ENCODE data around the gene GPR107.

The GPR107 gene

DNA sequence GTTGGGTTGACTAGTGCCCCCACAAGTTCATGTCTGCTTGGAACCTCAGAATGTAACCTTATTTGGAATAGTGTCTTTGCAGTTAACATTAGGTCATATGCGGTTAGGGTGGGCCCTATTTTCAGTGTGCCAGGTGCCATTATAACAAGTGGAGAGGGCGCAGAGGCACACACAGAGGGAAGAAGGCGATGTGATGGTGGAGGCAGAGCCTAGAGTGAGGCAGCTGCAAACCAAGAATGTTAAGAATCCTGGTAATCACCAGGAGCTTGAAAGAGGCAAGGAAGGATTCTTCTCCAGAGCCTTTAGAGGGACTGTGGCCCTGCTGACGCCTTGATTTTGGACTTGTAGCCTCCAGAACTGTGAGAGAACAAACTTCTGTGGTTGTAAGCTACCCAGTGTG, 10.9 kb downstream of the GPR107 start:
- TF ChIP-seq GATA2 (IDR thresholded peaks at IDR 0.05; ENCODE audit: low read depth, low read length): no peak
- TF ChIP-seq GATA3 (IDR thresholded peaks at IDR 0.05; ENCODE audit: low read depth, low read length): no peak

DNA sequence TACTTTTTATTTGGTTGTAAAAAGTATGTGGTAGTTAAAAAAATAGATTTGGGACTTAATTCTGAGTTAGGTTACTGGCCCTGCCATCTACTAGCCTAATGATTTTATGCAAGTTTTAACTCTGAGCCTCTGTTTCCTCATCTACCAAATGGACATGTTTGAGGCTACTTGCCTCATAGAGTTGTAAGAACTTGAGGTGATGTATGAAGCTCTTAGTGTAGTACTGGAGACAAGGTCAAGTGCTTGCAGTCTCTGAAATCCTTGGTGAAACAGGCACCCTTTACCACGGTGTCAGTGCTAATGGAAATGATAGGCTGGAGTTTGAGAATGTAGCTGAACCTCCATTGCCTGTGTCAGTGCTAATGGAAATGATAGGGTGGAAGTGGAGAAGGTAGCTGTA, 15.3 kb downstream of the GPR107 start:
- TF ChIP-seq GATA3 (IDR thresholded peaks at IDR 0.05; ENCODE audit: low read depth, low read length): no peak
- TF ChIP-seq GATA2 (IDR thresholded peaks at IDR 0.05; ENCODE audit: low read depth, low read length): no peak

- TF ChIP-seq GATA3 (IDR thresholded peaks at IDR 0.05; ENCODE audit: low read depth, low read length) (no peak), GATA2 (IDR thresholded peaks at IDR 0.05; ENCODE audit: low read depth, low read length) (no peak)
Observed at GRCh38 chr9:130072515-130073235, 19.0 kb downstream of the GPR107 start.

- no peak for TF ChIP-seq GATA3 (IDR thresholded peaks at IDR 0.05; ENCODE audit: low read depth, low read length)
- TF ChIP-seq GATA2 (IDR thresholded peaks at IDR 0.05; ENCODE audit: low read depth, low read length): no peak
Observed at GRCh38 chr9:130073373-130073772, 19.7 kb downstream of the GPR107 start.

GRCh38 chr9:130078547-130078946, 24.8 kb downstream of the GPR107 start:
- no peak for TF ChIP-seq GATA2 (IDR thresholded peaks at IDR 0.05; ENCODE audit: low read depth, low read length)
- TF ChIP-seq GATA3 (IDR thresholded peaks at IDR 0.05; ENCODE audit: low read depth, low read length): no peak

- no peak for TF ChIP-seq GATA3 (IDR thresholded peaks at IDR 0.05; ENCODE audit: low read depth, low read length)
- TF ChIP-seq GATA2 (IDR thresholded peaks at IDR 0.05; ENCODE audit: low read depth, low read length): no peak
Observed at GRCh38 chr9:130084337-130084736, 30.6 kb downstream of the GPR107 start.

- TF ChIP-seq GATA2 (IDR thresholded peaks at IDR 0.05; ENCODE audit: low read depth, low read length): no peak
- no peak for TF ChIP-seq GATA3 (IDR thresholded peaks at IDR 0.05; ENCODE audit: low read depth, low read length)
Observed at GRCh38 chr9:130088051-130088450, 34.3 kb downstream of the GPR107 start.

GRCh38 chr9:130089141-130089540, 35.4 kb downstream of the GPR107 start:
- no peak for TF ChIP-seq GATA3 (IDR thresholded peaks at IDR 0.05; ENCODE audit: low read depth, low read length)
- no peak for TF ChIP-seq GATA2 (IDR thresholded peaks at IDR 0.05; ENCODE audit: low read depth, low read length)

DNA sequence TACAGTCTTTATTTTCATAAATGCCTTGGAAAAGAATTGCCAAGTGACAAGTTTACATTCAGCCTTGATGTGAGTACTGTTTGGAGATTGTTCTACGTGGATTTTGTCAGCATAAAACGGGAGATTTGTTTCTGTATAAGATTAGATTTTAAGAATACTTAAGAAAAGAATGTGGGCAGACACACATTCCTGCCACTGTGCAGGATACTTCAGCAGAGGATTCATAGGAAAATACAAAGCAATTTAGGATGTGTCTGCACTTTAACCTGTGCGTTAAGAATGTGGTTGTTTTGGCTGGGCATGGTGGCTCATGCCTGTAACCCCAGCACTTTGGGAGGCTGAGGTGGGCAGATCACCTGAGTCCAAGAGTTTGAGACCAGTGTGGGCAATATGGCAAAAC, 37.2 kb downstream of the GPR107 start:
- no peak for TF ChIP-seq GATA2 (IDR thresholded peaks at IDR 0.05; ENCODE audit: low read depth, low read length)
- TF ChIP-seq GATA3 (IDR thresholded peaks at IDR 0.05; ENCODE audit: low read depth, low read length): no peak

DNA sequence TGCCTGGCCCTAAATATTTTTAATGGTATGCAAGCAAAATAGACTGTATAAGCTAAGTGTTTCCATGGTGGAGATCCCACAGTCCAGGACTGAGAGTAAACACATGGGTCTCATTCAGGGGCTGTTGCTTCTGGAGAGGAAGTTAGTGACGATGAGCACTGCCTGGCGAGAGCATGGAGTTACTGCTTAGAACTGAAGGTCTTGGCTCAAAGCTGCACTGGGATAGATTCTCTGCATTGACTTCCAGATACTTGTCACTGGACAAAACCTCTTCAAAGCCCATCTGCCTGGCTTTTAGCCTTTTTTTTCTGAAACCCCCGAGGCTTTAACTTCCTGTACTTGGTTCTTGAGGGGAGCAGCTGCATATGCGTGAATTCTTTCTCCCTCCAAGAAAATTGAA, 39.2 kb downstream of the GPR107 start:
- TF ChIP-seq GATA2 (IDR thresholded peaks at IDR 0.05; ENCODE audit: low read depth, low read length) (no peak), GATA3 (IDR thresholded peaks at IDR 0.05; ENCODE audit: low read depth, low read length) (no peak)

GRCh38 chr9:130095872-130096271, 42.2 kb downstream of the GPR107 start:
- TF ChIP-seq GATA2 (IDR thresholded peaks at IDR 0.05; ENCODE audit: low read depth, low read length) (no peak), GATA3 (IDR thresholded peaks at IDR 0.05; ENCODE audit: low read depth, low read length) (no peak)

- TF ChIP-seq GATA2 (IDR thresholded peaks at IDR 0.05; ENCODE audit: low read depth, low read length) (no peak), GATA3 (IDR thresholded peaks at IDR 0.05; ENCODE audit: low read depth, low read length) (no peak)
Observed at GRCh38 chr9:130100681-130101080, 47.0 kb downstream of the GPR107 start.

GRCh38 chr9:130101915-130102314, 48.2 kb downstream of the GPR107 start:
- TF ChIP-seq GATA3 (IDR thresholded peaks at IDR 0.05; ENCODE audit: low read depth, low read length) (no peak), GATA2 (IDR thresholded peaks at IDR 0.05; ENCODE audit: low read depth, low read length) (no peak)

GRCh38 chr9:130104491-130105193, 50.9 kb downstream of the GPR107 start:
- TF ChIP-seq GATA2 (IDR thresholded peaks at IDR 0.05; ENCODE audit: low read depth, low read length): no peak
- TF ChIP-seq GATA3 (IDR thresholded peaks at IDR 0.05; ENCODE audit: low read depth, low read length): no peak

GRCh38 chr9:130106860-130107233, 53.1 kb downstream of the GPR107 start:
- no peak for TF ChIP-seq GATA3 (IDR thresholded peaks at IDR 0.05; ENCODE audit: low read depth, low read length)
- TF ChIP-seq GATA2 (IDR thresholded peaks at IDR 0.05; ENCODE audit: low read depth, low read length): no peak
